Activated CD8-positive, alpha-beta memory T cell treated with anti-CD3 and anti-CD28 coated beads, Interleukin-2, amount 10 ng/mL, durations not matched to agents 7 days and 5 days (primary cell): ENCODE data around the gene APEH. TPM values are rescaled to one million over a fixed set of nuclear protein-coding genes. Genes with fewer than 3 reads are reported as not detected.

Source experiments
- ATAC-seq: fragments of 150-1000 bp; cut with Tn5 transposase; one replicate; pipeline ENCODE4 v1.10.0; 2021; ENCODE audit warnings: moderate library complexity
- CTCF ChIA-PET: fragments of 350-600 bp; sonication (Branson Sonifier 250); formaldehyde crosslinking; loops from one replicate; lab custom pipeline; 2021; ENCODE audit warnings: antibody characterized with exemption; lab: Charles Lee
- DNase-seq: peaks from one replicate; pipeline ENCODE4 v3.0.0-alpha.2; 2020
- H3K27ac Mint-ChIP-seq: one replicate; pipeline ENCODE4 v1.8.0; 2021; ENCODE audit warnings: mild to moderate bottlenecking, mixed read lengths
- H3K27me3 Mint-ChIP-seq: one replicate; pipeline ENCODE4 v1.8.0; 2021; ENCODE audit warnings: mixed read lengths
- H3K36me3 Mint-ChIP-seq: one replicate; pipeline ENCODE4 v1.8.0; 2021; ENCODE audit warnings: mild to moderate bottlenecking, mixed read lengths
- H3K4me1 Mint-ChIP-seq: one replicate; pipeline ENCODE4 v1.8.0; 2021; ENCODE audit warnings: mixed read lengths
- H3K4me3 Mint-ChIP-seq: one replicate; pipeline ENCODE4 v1.8.0; 2021; ENCODE audit warnings: mild to moderate bottlenecking, moderate library complexity, mixed read lengths
- H3K9me3 Mint-ChIP-seq: one replicate; pipeline ENCODE4 v1.8.0; 2022; ENCODE audit warnings: low read depth, mixed read lengths
- total RNA-seq, 2 experiments: library from RNA; stranded (reverse); gene quantifications; one replicate each; pipeline ENCODE4 v1.2.3, GENCODE V29; 2021

APEH gene
- total RNA-seq, 2 experiments from 2014 or later = 150 to 172 TPM

DNA sequence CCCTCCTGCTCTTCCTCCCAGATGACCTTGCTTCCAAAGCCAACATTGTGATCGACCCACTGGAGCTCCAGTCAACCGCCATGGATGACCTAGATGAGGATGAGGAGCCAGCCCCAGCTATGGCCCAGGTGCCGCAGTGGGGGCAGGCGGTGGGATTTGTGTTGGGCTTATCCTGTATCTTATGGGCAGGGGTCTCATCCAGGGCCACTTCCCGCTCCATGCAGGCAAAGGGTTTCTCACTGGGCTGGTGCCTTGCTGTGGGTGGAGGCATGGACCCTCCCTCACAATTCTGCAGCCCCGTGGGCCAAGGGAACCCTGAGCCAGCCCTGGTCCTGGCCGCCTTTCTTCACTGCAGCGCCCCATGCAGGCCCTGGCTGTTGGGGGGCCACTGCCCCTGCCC, 30.5 kb downstream of the APEH start:
- H3K27me3 Mint-ChIP-seq = no peaks in the 10 kb centered on the region
- H3K27ac Mint-ChIP-seq = no peak overlapping the region
- H3K36me3 Mint-ChIP-seq = no peaks in the 10 kb centered on the region
- CTCF ChIA-PET = interaction anchor here (1.1 to 5.4 kb wide), 4 partner anchors 14 to 134 kb away, joined by 3 to 24 read pairs (median 16); partner anchors contain the start of genes AMIGO3 and INKA1
- no peaks in the 10 kb centered on the region for H3K9me3 Mint-ChIP-seq
- DNase-seq (no peak), ATAC-seq (no peak)
- H3K4me1 Mint-ChIP-seq = no peaks in the 10 kb centered on the region
- no peak overlapping the region for H3K4me3 Mint-ChIP-seq

GRCh38 chr3:49705390-49705960, 31.3 kb downstream of the APEH start:
- CTCF ChIA-PET = no interaction called here
- no peak for DNase-seq
- ATAC-seq = no peak

GRCh38 chr3:49706456-49707112, 32.4 kb downstream of the APEH start:
- Mint-ChIP-seq H3K36me3 (no peaks in the 10 kb centered on the region), H3K27me3 (no peaks in the 10 kb centered on the region), H3K27ac (no peak overlapping the region), H3K4me3 (no peak overlapping the region), H3K4me1 (peaks cover 10% of the 10 kb centered on the region), H3K9me3 (no peaks in the 10 kb centered on the region)
- ATAC-seq = no peak
- CTCF ChIA-PET = no interaction called here
- DNase-seq = no peak

More at GRCh38 chr3:49705390-49705960, 31.3 kb downstream of the APEH start:
- H3K4me3 Mint-ChIP-seq = no peak overlapping the region
- H3K4me1 Mint-ChIP-seq = no peaks in the 10 kb centered on the region
- H3K27me3 Mint-ChIP-seq = no peaks in the 10 kb centered on the region
- no peaks in the 10 kb centered on the region for H3K9me3 Mint-ChIP-seq
- H3K36me3 Mint-ChIP-seq = no peaks in the 10 kb centered on the region
- no peak overlapping the region for H3K27ac Mint-ChIP-seq

DNA sequence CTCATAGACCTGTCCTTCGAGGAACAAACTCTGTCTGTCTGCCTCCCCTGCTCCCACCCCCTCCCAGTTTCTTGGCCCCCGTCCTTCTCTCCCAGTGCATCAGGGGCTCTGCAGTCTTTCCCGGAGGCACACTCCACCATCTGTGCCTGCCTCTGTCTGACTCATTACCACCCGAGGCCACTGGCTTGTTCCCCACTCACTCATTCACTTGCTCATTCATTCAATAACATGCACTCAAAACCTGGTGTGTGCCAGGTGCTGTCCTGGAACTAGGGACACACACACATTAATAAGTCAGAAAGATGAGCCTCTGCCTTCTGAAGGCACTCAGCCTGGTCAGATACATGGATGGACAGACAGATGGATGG, 32.9 kb downstream of the APEH start:
- ATAC-seq (no peak), DNase-seq (no peak)
- no peak overlapping the region for H3K4me3 Mint-ChIP-seq
- H3K27me3 Mint-ChIP-seq = no peaks in the 10 kb centered on the region
- H3K9me3 Mint-ChIP-seq = no peaks in the 10 kb centered on the region
- H3K27ac Mint-ChIP-seq = no peak overlapping the region
- no peaks in the 10 kb centered on the region for H3K36me3 Mint-ChIP-seq
- CTCF ChIA-PET = no interaction called here
- H3K4me1 Mint-ChIP-seq = peaks cover 15% of the 10 kb centered on the region

DNA sequence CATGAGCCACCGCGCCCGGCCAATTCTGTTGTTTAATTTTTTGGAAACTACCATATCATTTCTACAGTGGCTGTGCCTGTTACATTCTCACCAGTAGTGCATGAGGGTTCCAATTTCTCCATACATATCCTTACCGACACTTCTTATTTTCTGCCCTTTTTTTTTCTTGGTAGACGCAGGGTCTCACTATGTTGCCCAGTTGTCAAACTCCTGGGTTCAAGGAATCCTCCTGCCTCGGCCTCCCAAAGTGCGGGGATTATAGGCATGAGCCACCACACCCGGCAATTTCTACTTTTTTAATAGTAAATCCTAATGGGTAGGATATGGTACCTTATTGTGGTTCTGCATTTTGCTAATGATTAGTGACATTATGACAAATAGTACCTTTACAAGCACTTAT, 35.7 kb downstream of the APEH start:
- Mint-ChIP-seq H3K27ac (no peak overlapping the region), H3K36me3 (no peaks in the 10 kb centered on the region), H3K9me3 (no peaks in the 10 kb centered on the region), H3K27me3 (no peaks in the 10 kb centered on the region), H3K4me1 (peaks cover 28% of the 10 kb centered on the region), H3K4me3 (no peak overlapping the region)
- no peak for DNase-seq
- ATAC-seq = no peak
- CTCF ChIA-PET = interaction anchor here (1.0 kb wide), 1 partner anchor 10 kb away, joined by 3 read pairs; the partner anchor contains the start of gene AMIGO3

DNA sequence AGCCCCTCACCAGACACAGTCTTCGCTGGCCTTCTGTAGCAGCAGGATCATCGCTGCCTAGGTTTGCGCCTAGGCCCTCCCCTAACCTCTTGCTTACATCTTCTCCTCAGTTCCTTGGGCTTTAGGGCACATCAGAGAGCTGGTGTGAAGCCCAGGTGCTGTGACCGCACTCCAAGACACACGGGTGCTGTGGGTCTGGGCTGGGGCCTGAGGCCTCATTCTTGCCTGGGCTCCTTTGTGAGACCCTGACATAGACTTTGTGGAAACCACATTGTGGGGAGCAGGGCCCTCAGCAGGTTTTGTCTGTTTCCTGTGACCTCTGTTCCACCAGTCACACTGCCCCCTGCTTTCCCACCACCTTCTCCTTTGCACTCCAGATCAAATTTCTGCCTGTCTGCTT, 37.3 kb downstream of the APEH start:
- peak overlapping the region; percentile 78 for H3K27ac Mint-ChIP-seq
- H3K9me3 Mint-ChIP-seq = no peaks in the 10 kb centered on the region
- peaks cover 28% of the 10 kb centered on the region for H3K4me1 Mint-ChIP-seq
- no peaks in the 10 kb centered on the region for H3K36me3 Mint-ChIP-seq
- peak overlapping the region; percentile 0 for H3K4me3 Mint-ChIP-seq
- CTCF ChIA-PET = interaction anchor here (0.7 to 2.5 kb wide), 6 partner anchors 8 to 174 kb away, joined by 3 to 11 read pairs (median 4); partner anchors contain the start of gene AMIGO3
- ATAC-seq (peak; percentile 50), DNase-seq (peak; percentile 71)
- H3K27me3 Mint-ChIP-seq = no peaks in the 10 kb centered on the region

- Mint-ChIP-seq H3K4me1 (peaks cover 28% of the 10 kb centered on the region), H3K27ac (peak overlapping the region; percentile 78), H3K36me3 (no peaks in the 10 kb centered on the region), H3K9me3 (no peaks in the 10 kb centered on the region), H3K27me3 (no peaks in the 10 kb centered on the region), H3K4me3 (peak overlapping the region; percentile 7)
- CTCF ChIA-PET = interaction anchor here (0.7 to 2.5 kb wide), 9 partner anchors 8 to 279 kb away, joined by 3 to 11 read pairs (median 4); partner anchors contain the start of gene AMIGO3
- DNase-seq = no peak
- no peak for ATAC-seq
These were observed 38.0 kb downstream of the APEH start for GRCh38 chr3:49712166-49712565.

GRCh38 chr3:49712631-49713317, 38.6 kb downstream of the APEH start:
- H3K27ac Mint-ChIP-seq = peak overlapping the region; percentile 78
- no peaks in the 10 kb centered on the region for H3K9me3 Mint-ChIP-seq
- no peaks in the 10 kb centered on the region for H3K36me3 Mint-ChIP-seq
- CTCF ChIA-PET = interaction anchor here (1.0 to 2.5 kb wide), 7 partner anchors 8 to 278 kb away, joined by 3 to 11 read pairs (median 5); partner anchors contain the start of gene AMIGO3
- H3K4me3 Mint-ChIP-seq = no peak overlapping the region
- DNase-seq = peak; percentile 64
- no peaks in the 10 kb centered on the region for H3K27me3 Mint-ChIP-seq
- peaks cover 28% of the 10 kb centered on the region for H3K4me1 Mint-ChIP-seq
- peak; percentile 45 for ATAC-seq

GRCh38 chr3:49713336-49714105, 39.4 kb downstream of the APEH start:
- CTCF ChIA-PET = interaction anchor here (1.2 to 1.9 kb wide), 3 partner anchors 10 to 174 kb away, joined by 4 to 8 read pairs (median 5); no protein-coding TSS in a partner anchor
- DNase-seq = no peak
- Mint-ChIP-seq H3K27ac (peak overlapping the region; percentile 78), H3K4me1 (peaks cover 30% of the 10 kb centered on the region), H3K36me3 (no peaks in the 10 kb centered on the region), H3K27me3 (no peaks in the 10 kb centered on the region), H3K4me3 (no peak overlapping the region), H3K9me3 (no peaks in the 10 kb centered on the region)
- no peak for ATAC-seq

DNA sequence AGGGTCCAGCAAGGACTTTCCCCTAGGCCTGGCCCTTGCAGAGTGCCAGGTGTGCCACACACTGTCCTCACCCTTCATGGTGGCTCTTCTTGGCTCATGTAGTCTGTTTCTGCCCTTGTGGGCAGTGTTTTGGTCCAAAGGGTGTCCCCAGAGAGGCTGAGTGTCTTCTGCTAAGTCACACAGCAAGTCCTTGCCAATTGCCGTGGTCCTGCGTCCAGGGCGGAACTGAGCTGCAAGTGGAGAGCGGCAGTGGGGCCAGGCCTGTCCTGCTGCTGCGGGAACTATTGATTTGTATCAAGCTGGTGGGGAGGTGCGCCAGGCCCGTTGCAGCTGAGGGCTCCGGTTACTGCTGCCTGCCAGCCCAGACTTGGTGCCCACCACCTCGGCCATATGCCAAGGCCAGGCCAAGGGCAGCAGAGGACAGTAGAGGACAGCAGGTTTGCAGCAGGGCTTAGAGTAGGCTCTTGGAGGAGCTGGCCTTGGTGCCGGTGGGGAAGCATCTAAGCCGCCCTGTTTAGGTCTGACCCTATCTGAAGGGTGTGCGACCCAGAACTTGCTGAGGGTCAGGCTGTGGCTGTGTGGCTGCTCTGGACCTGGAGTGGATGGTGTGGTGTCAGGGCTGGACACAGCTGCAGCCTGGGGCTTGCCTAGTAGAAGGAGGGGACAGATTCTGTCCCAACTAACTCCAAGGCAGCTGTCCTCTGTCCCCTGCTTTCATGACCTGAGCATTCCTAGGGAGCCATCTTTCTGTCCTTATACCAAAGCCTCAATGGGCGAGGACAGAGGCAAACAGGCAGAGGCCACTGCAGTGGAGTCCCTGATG, 40.8 kb downstream of the APEH start:
- no peak for DNase-seq
- H3K4me1 Mint-ChIP-seq = peaks cover 41% of the 10 kb centered on the region
- no peak for ATAC-seq
- no peaks in the 10 kb centered on the region for H3K36me3 Mint-ChIP-seq
- no peak overlapping the region for H3K27ac Mint-ChIP-seq
- H3K9me3 Mint-ChIP-seq = no peaks in the 10 kb centered on the region
- CTCF ChIA-PET = interaction anchor here (1.1 kb wide), 1 partner anchor 11 kb away, joined by 4 read pairs; no protein-coding TSS in a partner anchor
- no peak overlapping the region for H3K4me3 Mint-ChIP-seq
- H3K27me3 Mint-ChIP-seq = no peaks in the 10 kb centered on the region

DNA sequence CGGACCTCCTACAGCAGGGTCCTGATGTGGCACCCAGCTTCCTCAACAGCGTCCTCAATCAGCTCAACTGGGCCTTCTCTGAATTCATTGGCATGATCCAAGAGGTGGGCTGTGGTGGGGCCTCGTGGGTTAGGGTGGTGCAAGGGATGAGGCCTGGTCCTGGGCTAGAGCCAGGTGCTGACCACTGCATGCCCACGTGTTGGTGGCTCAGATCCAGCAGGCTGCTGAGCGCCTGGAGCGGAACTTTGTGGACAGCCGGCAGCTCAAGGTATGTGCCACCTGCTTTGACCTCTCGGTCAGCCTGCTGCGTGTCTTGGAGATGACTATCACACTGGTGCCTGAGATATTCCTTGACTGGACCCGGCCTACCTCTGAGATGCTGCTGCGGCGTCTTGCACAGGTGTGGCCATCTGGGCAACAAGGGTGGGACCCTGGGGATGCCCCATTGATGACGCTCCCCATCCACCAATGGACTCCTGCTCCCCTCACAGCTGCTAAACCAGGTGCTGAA, 41.5 kb downstream of the APEH start:
- ATAC-seq = no peak
- H3K27me3 Mint-ChIP-seq = no peaks in the 10 kb centered on the region
- CTCF ChIA-PET = interaction anchor here (1.1 kb wide), 1 partner anchor 12 kb away, joined by 4 read pairs; no protein-coding TSS in a partner anchor

GRCh38 chr3:49716169-49716568, 42.0 kb downstream of the APEH start:
- DNase-seq (no peak), ATAC-seq (no peak)
- peaks cover 34% of the 10 kb centered on the region for H3K4me1 Mint-ChIP-seq
- H3K27ac Mint-ChIP-seq = no peak overlapping the region
- no peaks in the 10 kb centered on the region for H3K9me3 Mint-ChIP-seq
- peaks cover under 1% of the 10 kb centered on the region for H3K36me3 Mint-ChIP-seq
- no peak overlapping the region for H3K4me3 Mint-ChIP-seq
- H3K27me3 Mint-ChIP-seq = no peaks in the 10 kb centered on the region
- CTCF ChIA-PET = interaction anchor here (0.8 kb wide), 1 partner anchor 13 kb away, joined by 3 read pairs; no protein-coding TSS in a partner anchor

More for the DNA sequence above, 41.5 kb downstream of the APEH start:
- peaks cover 39% of the 10 kb centered on the region for H3K4me1 Mint-ChIP-seq
- DNase-seq = no peak
- H3K9me3 Mint-ChIP-seq = no peaks in the 10 kb centered on the region
- no peak overlapping the region for H3K27ac Mint-ChIP-seq
- H3K4me3 Mint-ChIP-seq = no peak overlapping the region
- no peaks in the 10 kb centered on the region for H3K36me3 Mint-ChIP-seq
